H1 (cell line): ENCODE results near the gene CHD6. TPM values are rescaled to one million over a fixed set of nuclear protein-coding genes. Genes with fewer than 3 reads are reported as not detected.

Experiments
- CTCF ChIA-PET: fragments of 300-600 bp; sonication (Branson Sonifier 250); formaldehyde crosslinking; loops from one replicate; lab custom pipeline; 2021; ENCODE audit not compliant: partially characterized antibody; lab: Charles Lee
- POLR2A ChIA-PET: fragments of 300-600 bp; sonication (Branson Sonifier 250); formaldehyde crosslinking; loops from one replicate; lab custom pipeline; 2021; ENCODE audit warnings: inconsistent platforms; ENCODE audit not compliant: partially characterized antibody; lab: Charles Lee
- DNase-seq, 2 experiments: peaks; one replicate each; pipeline versions ENCODE4 v3.0.0 to v3.0.0-alpha.2; 2010 to 2022; ENCODE audit warnings: low spot score in 2 of 2, low read depth in 1 of 2, mixed read lengths in 1 of 2
- FAIRE-seq: peaks from 2 replicates; lab custom pipeline; 2011; peaks lifted over from hg19 to GRCh38; lab: Jason Lieb, UNC
- H2AFZ ChIP-seq: 2 replicates; pipeline ENCODE4 v1.8.1; 2012; ENCODE audit warnings: low read length, inconsistent platforms
- H2AK5ac ChIP-seq: 2 replicates; pipeline ENCODE4 v1.6.1; 2013; ENCODE audit warnings: low read depth, low read length
- H2BK120ac ChIP-seq: replicated peaks from 2 replicates; pipeline ENCODE3; 2013; ENCODE audit warnings: low read depth, low read length, inconsistent platforms
- H2BK12ac ChIP-seq: 2 replicates; pipeline ENCODE4 v1.6.1; 2013; ENCODE audit warnings: low read depth, low read length
- H2BK15ac ChIP-seq: 2 replicates; pipeline ENCODE4 v1.6.1; 2013; ENCODE audit warnings: low read length
- H2BK20ac ChIP-seq: 2 replicates; pipeline ENCODE4 v1.6.1; 2013; ENCODE audit warnings: low read length
- H2BK5ac ChIP-seq: 2 replicates; pipeline ENCODE4 v1.6.1; 2013; ENCODE audit warnings: low read depth, low read length
- H3K14ac ChIP-seq: 2 replicates; pipeline ENCODE4 v1.6.1; 2013; ENCODE audit warnings: inconsistent platforms; ENCODE audit not compliant: insufficient read length
- H3K18ac ChIP-seq: 2 replicates; pipeline ENCODE4 v1.6.1; 2013; ENCODE audit warnings: low read length; ENCODE audit errors: extremely low read depth
- H3K23ac ChIP-seq: 2 replicates; pipeline ENCODE4 v1.6.1; 2013; ENCODE audit warnings: inconsistent platforms; ENCODE audit not compliant: insufficient read length
- H3K23me2 ChIP-seq: 2 replicates; pipeline ENCODE4 v1.6.1; 2013; ENCODE audit warnings: low read depth, low read length
- H3K27ac ChIP-seq: 2 replicates; pipeline ENCODE4 v1.6.1; 2011; ENCODE audit warnings: low read depth, low read length, inconsistent platforms
- H3K27me3 ChIP-seq, 4 experiments: replicated peaks in 1 of 4; 1 replicate in 1 of 4; 2 replicates in 3 of 4; pipeline versions ENCODE4 v1.6.1 to v1.8.1; 2011 to 2013; ENCODE audit warnings: low read length in 3 of 4, mild to moderate bottlenecking in 3 of 4, inconsistent platforms in 2 of 4, mixed read lengths in 2 of 4, moderate library complexity in 1 of 4; ENCODE audit not compliant: control insufficient read depth in 3 of 4, insufficient read depth in 3 of 4; ENCODE audit errors: extremely low read depth in 1 of 4
- H3K36me3 ChIP-seq, 4 experiments: 2 replicates each; pipeline versions ENCODE4 v1.6.1 to v1.8.1; 2011 to 2013; ENCODE audit warnings: mild to moderate bottlenecking in 4 of 4, low read length in 3 of 4, moderate library complexity in 2 of 4, control low read depth in 1 of 4, inconsistent platforms in 1 of 4; ENCODE audit not compliant: insufficient read depth in 4 of 4, control insufficient read depth in 2 of 4
- H3K4ac ChIP-seq: replicated peaks from 2 replicates; pipeline ENCODE3; 2013; ENCODE audit warnings: low read length, low read depth, mixed read lengths, inconsistent platforms; ENCODE audit not compliant: insufficient read length
- H3K4me1 ChIP-seq, 4 experiments: replicated peaks in 1 of 4; 1 replicate in 1 of 4; 2 replicates in 3 of 4; pipeline versions ENCODE4 v1.6.1 to v1.8.1; 2011 to 2013; ENCODE audit warnings: low read length in 3 of 4, inconsistent platforms in 2 of 4, mixed read lengths in 1 of 4; ENCODE audit not compliant: insufficient read depth in 4 of 4, control insufficient read depth in 3 of 4
- H3K4me2 ChIP-seq, 2 experiments: 2 replicates each; pipeline versions ENCODE4 v1.6.1 to v1.8.1; 2011 to 2013; ENCODE audit warnings: low read depth in 2 of 2, low read length in 2 of 2, control low read depth in 1 of 2, inconsistent platforms in 1 of 2, mild to moderate bottlenecking in 1 of 2; ENCODE audit not compliant: insufficient read depth in 1 of 2
- H3K4me3 ChIP-seq, 4 experiments: fragments of 200-600, 300-600 bp in 1 of 4; sonication (generic), shearing (Covaris generic), sonication (Bioruptor Twin) in 1 of 4; 2 replicates each; pipeline versions ENCODE4 v1.5.1 to v1.8.1; 2011 to 2016; ENCODE audit warnings: low read length in 4 of 4, low read depth in 3 of 4, control low read depth in 2 of 4, inconsistent platforms in 2 of 4, mild to moderate bottlenecking in 2 of 4, mixed read lengths in 1 of 4, moderate library complexity in 1 of 4; ENCODE audit not compliant: insufficient read depth in 2 of 4; ENCODE audit errors: extremely low read depth in 1 of 4
- H3K56ac ChIP-seq: replicated peaks from 2 replicates; pipeline ENCODE3; 2013; ENCODE audit warnings: low read depth, mild to moderate bottlenecking, mixed read lengths, low read length, inconsistent platforms; ENCODE audit not compliant: insufficient read length
- H3K79me1 ChIP-seq: 2 replicates; pipeline ENCODE4 v1.6.1; 2013; ENCODE audit warnings: low read depth, low read length, control low read depth
- H3K79me2 ChIP-seq, 2 experiments: 2 replicates each; pipeline versions ENCODE4 v1.6.1 to v1.8.1; 2012 to 2013; ENCODE audit warnings: low read length in 2 of 2, mild to moderate bottlenecking in 2 of 2, inconsistent platforms in 1 of 2; ENCODE audit not compliant: insufficient read depth in 2 of 2, control insufficient read depth in 1 of 2
- H3K9ac ChIP-seq, 4 experiments: replicated peaks in 1 of 4; 1 replicate in 1 of 4; 2 replicates in 3 of 4; pipeline versions ENCODE4 v1.6.1 to v1.8.1; 2011 to 2013; ENCODE audit warnings: low read depth in 3 of 4, low read length in 3 of 4, control low read depth in 2 of 4, mild to moderate bottlenecking in 2 of 4, moderate library complexity in 2 of 4, inconsistent platforms in 1 of 4; ENCODE audit errors: extremely low read depth in 1 of 4
- H3K9me3 ChIP-seq, 2 experiments: 2 replicates each; pipeline versions ENCODE4 v1.6.1 to v1.8.1; 2012 to 2013; ENCODE audit warnings: mild to moderate bottlenecking in 2 of 2, moderate library complexity in 2 of 2, control low read depth in 1 of 2, inconsistent platforms in 1 of 2, low read depth in 1 of 2, low read length in 1 of 2, mixed read lengths in 1 of 2; ENCODE audit not compliant: insufficient read depth in 2 of 2
- H4K20me1 ChIP-seq, 2 experiments: replicated peaks in 1 of 2; 2 replicates each; pipeline versions ENCODE3 to v1.8.1; 2011 to 2013; ENCODE audit warnings: inconsistent platforms in 2 of 2, low read length in 2 of 2, mild to moderate bottlenecking in 1 of 2; ENCODE audit not compliant: insufficient read depth in 2 of 2, control insufficient read depth in 1 of 2
- H4K5ac ChIP-seq: 2 replicates; pipeline ENCODE4 v1.6.1; 2013; ENCODE audit warnings: low read length, low read depth, mixed read lengths, inconsistent platforms; ENCODE audit not compliant: insufficient read length
- H4K8ac ChIP-seq: 2 replicates; pipeline ENCODE4 v1.8.0; 2013; ENCODE audit warnings: mild to moderate bottlenecking, moderate library complexity, low read length, inconsistent platforms; ENCODE audit not compliant: insufficient read depth; ENCODE audit errors: extremely low read depth
- H4K91ac ChIP-seq: replicated peaks from 2 replicates; pipeline ENCODE3; 2013; ENCODE audit warnings: low read length, mixed read lengths, inconsistent platforms; ENCODE audit not compliant: insufficient read length
- ASH2L ChIP-seq: fragments of 200-600, 300-600 bp; sonication (generic); IDR thresholded peaks from one replicate; pipeline ENCODE4 v1.7.1; 2017; ENCODE audit warnings: low read length
- EZH2 ChIP-seq: fragments of 200-600 bp; sonication (generic); IDR thresholded peaks from 2 replicates; pipeline ENCODE4 v1.7.1; 2012; ENCODE audit warnings: low read depth, mild to moderate bottlenecking, moderate library complexity, low read length, inconsistent platforms; ENCODE audit not compliant: severe bottlenecking
- WGBS, 2 experiments: shearing (Covaris generic) in 1 of 2; methylation state at CpG; one replicate each; pipeline versions ENCODE4 v1.1.6 to v1.1.7; 2013 to 2015; ENCODE audit warnings: low lambda C conversion rate in 2 of 2, mixed read lengths in 2 of 2, inconsistent platforms in 1 of 2, low coverage in 1 of 2, missing lambda C conversion rate in 1 of 2; ENCODE audit not compliant: insufficient replicate concordance in 2 of 2, insufficient coverage in 1 of 2, insufficient read length in 1 of 2; ENCODE audit errors: extremely low coverage in 1 of 2, missing lambda C conversion rate in 1 of 2; 5-methylcytosine and 5-hydroxymethylcytosine counted together
- polyA plus RNA-seq, 7 experiments: library from polyadenylated mRNA; depleted of rRNA in 3 of 7; stranded (reverse) in 5 of 7; unstranded in 2 of 7; fragments of >200 nt in 5 of 7; fragments of 200-250 nt in 2 of 7; gene quantifications; 1 replicate in 5 of 7; 2 replicates in 1 of 7; 4 replicates in 1 of 7; pipeline versions ENCODE4 v1.2.1 to v1.2.3, GENCODE V29; 2011 to 2013; ENCODE audit warnings: missing spikeins in 2 of 7, mixed read lengths in 2 of 7
- total RNA-seq: library from RNA; stranded (reverse); fragmentation: NEBNext Ultra II Directional; extraction: Animal tissue kit (Norgen Biotek cat#: 25700); gene quantifications from 2 replicates; pipeline ENCODE4 v1.2.1, GENCODE V29; 2021

CHD6 gene
- total and polyA plus RNA-seq, 2 of the 8 experiments (the other 6 are each of a cell fraction or from before 2014, with no cell fraction given) = 11.1 to 62.9 TPM

DNA sequence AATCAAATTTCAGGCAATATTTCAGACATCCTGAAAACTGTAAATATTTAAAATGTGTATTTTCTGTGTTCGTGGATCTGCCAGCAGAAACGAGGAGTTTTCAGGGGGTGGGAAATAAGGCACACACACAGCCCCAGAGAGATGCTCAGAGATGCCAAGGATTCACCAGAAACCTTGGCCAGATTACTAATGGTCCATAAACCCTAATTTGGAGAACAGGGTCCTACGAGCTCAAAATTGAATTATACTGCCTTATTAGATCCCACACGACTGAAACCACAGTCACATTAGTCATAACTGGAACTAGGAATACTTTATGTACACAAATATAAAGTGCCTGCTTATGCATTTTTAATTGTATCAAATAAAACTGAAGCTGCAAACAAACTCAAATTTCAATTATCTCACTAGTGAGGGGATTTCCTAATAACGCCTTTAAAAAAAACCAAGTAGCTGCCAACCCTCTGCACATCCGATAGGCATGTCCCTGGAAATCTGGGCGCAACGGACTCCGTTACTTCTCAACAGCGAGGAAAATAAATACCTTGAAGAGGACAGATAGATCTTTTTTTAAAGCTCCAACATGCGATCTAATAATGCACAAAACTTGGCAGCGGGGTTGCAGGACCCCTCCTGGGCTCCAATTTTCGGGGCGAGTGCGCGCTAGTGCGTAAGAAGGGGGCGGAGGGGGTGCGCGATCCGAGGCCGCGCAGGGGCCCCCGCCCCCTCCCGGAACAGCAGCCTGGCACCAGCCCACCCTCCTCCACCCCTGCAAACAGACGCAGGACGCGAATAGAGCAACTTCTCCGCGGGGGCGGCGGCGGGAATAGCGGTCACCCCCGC, 897 bp downstream of the CHD6 start:
- no peak overlapping the region for H2BK15ac ChIP-seq
- H3K56ac ChIP-seq = no peak overlapping the region
- peaks cover 30 to 54% of the 10 kb centered on the region in 2 experiments for H3K79me2 ChIP-seq
- H4K91ac ChIP-seq = no peak overlapping the region
- peaks cover 3% of the 10 kb centered on the region; the same call in 1 of the 2 replicates for H3K79me1 ChIP-seq
- no peak overlapping the region for H2AK5ac ChIP-seq
- CTCF ChIA-PET = interaction anchor here (1.0 to 1.2 kb wide), 2 partner anchors 13 to 81 kb away, joined by 3 to 4 read pairs; no protein-coding TSS in a partner anchor
- no peak overlapping the region for H3K27ac ChIP-seq
- no peak overlapping the region for H4K5ac ChIP-seq
- no peaks in the 10 kb centered on the region for H3K27me3 ChIP-seq
- peaks cover 12% of the 10 kb centered on the region in 2 experiments for H4K20me1 ChIP-seq
- POLR2A ChIA-PET = interaction anchor here (0.7 to 2.8 kb wide), 8 partner anchors 10 to 388 kb away, joined by 3 to 9 read pairs (median 6); no protein-coding TSS in a partner anchor
- H3K4me3 ChIP-seq = peak overlapping the region; percentile 84 to 97 (median 88)
- FAIRE-seq (no peak), DNase-seq (peak in 1 of 2 experiments; percentile 54)
- H2BK20ac ChIP-seq = no peak overlapping the region
- no peaks in the 10 kb centered on the region; the same call in 1 of the 2 replicates for H3K23me2 ChIP-seq
- no peak overlapping the region for H4K8ac ChIP-seq
- TF ChIP-seq ASH2L (peak; percentile 36), EZH2 (no peak)
- no peak overlapping the region for H3K18ac ChIP-seq
- WGBS, 2 experiments = 15% methylated on average over 17 of the region's 35 CpGs; no CpG with 5 or more reads in 1 of the 2 experiments
- no peak overlapping the region for H3K14ac ChIP-seq
- H3K4ac ChIP-seq = no peak overlapping the region
- H2BK5ac ChIP-seq = 0 out of 2 replicates have a peak overlapping the region, but pooled peaks have one; percentile 19
- H3K36me3 ChIP-seq = no peaks in the 10 kb centered on the region
- peaks cover 2 to 13% (median 10%) of the 10 kb centered on the region in 4 experiments; a peak in 5 of 7 replicates for H3K4me1 ChIP-seq
- H2BK12ac ChIP-seq = no peak overlapping the region
- no peak overlapping the region for H2AFZ ChIP-seq
- H2BK120ac ChIP-seq = no peak overlapping the region
- H3K23ac ChIP-seq = no peak overlapping the region
- peak overlapping the region; percentile 68 to 76 for H3K4me2 ChIP-seq
- H3K9ac ChIP-seq = peak overlapping the region; percentile 20 to 87 (median 54); a peak in 6 of 7 replicates
- no peaks in the 10 kb centered on the region for H3K9me3 ChIP-seq
